Neutrophil (primary cell): ENCODE results near the gene SLC26A11.

Experiments
- H3K27ac ChIP-seq: fragments of 200-600 bp; sonication (generic); 2 replicates; pipeline ENCODE4 v1.5.1; 2016; ENCODE audit warnings: mild to moderate bottlenecking, moderate library complexity
- H3K27me3 ChIP-seq: fragments of 200-600 bp; sonication (generic); 2 replicates; pipeline ENCODE4 v1.6.0; 2016; ENCODE audit warnings: mild to moderate bottlenecking
- H3K36me3 ChIP-seq: fragments of 200-600 bp; sonication (generic); 2 replicates; pipeline ENCODE4 v1.5.1; 2017
- H3K4me1 ChIP-seq, 2 experiments: fragments of 200-600 bp in 1 of 2; sonication (generic) in 1 of 2; 1 replicate in 1 of 2; 2 replicates in 1 of 2; pipeline versions ENCODE4 v1.5.1 to v1.6.1; 2013 to 2016; ENCODE audit warnings: low read depth in 1 of 2, low read length in 1 of 2, mild to moderate bottlenecking in 1 of 2, moderate library complexity in 1 of 2; ENCODE audit not compliant: control insufficient read depth in 1 of 2, insufficient read depth in 1 of 2
- H3K4me3 ChIP-seq, 2 experiments: fragments of 200-600 bp in 1 of 2; sonication (generic) in 1 of 2; 1 replicate in 1 of 2; 2 replicates in 1 of 2; pipeline ENCODE4 v1.5.1; 2013 to 2016; ENCODE audit warnings: low read depth in 1 of 2, low read length in 1 of 2, mild to moderate bottlenecking in 1 of 2, moderate library complexity in 1 of 2
- H3K9me3 ChIP-seq: fragments of 200-600 bp; sonication (generic); 2 replicates; pipeline ENCODE4 v1.5.1; 2016
- CTCF ChIP-seq: fragments of 200-600 bp; sonication (generic); IDR thresholded peaks from 2 replicates; pipeline ENCODE4 v1.5.1; 2016; ENCODE audit warnings: antibody characterized with exemption

SLC26A11 gene

GRCh38 chr17:80189611-80190010 is 30.6 kb upstream of the SLC26A11 start:
- Histone ChIP-seq H3K9me3 (no peaks in the 10 kb centered on the region), H3K4me1 (no peaks in the 10 kb centered on the region), H3K36me3 (no peaks in the 10 kb centered on the region), H3K4me3 (no peak overlapping the region), H3K27ac (no peak overlapping the region), H3K27me3 (peaks cover 41% of the 10 kb centered on the region)
- TF ChIP-seq CTCF: no peak

- Histone ChIP-seq H3K27me3 (peaks cover 50% of the 10 kb centered on the region), H3K36me3 (no peaks in the 10 kb centered on the region)
- TF ChIP-seq CTCF: no peak
Measured at GRCh38 chr17:80190716-80191115, 29.5 kb upstream of the SLC26A11 start.

GRCh38 chr17:80191192-80191591 is 29.0 kb upstream of the SLC26A11 start:
- no peak for TF ChIP-seq CTCF
- Histone ChIP-seq H3K4me3 (no peak overlapping the region), H3K4me1 (no peaks in the 10 kb centered on the region), H3K36me3 (no peaks in the 10 kb centered on the region), H3K27me3 (peaks cover 50% of the 10 kb centered on the region), H3K9me3 (no peaks in the 10 kb centered on the region), H3K27ac (no peak overlapping the region)

More at GRCh38 chr17:80190716-80191115, 29.5 kb upstream of the SLC26A11 start:
- no peak overlapping the region for H3K4me3 ChIP-seq
- H3K4me1 ChIP-seq: no peaks in the 10 kb centered on the region
- H3K9me3 ChIP-seq: no peaks in the 10 kb centered on the region
- H3K27ac ChIP-seq: no peak overlapping the region

GRCh38 chr17:80191865-80192661 is 28.2 kb upstream of the SLC26A11 start:
- Histone ChIP-seq H3K4me1 (no peaks in the 10 kb centered on the region), H3K27me3 (peaks cover 50% of the 10 kb centered on the region), H3K36me3 (no peaks in the 10 kb centered on the region), H3K27ac (no peak overlapping the region), H3K9me3 (no peaks in the 10 kb centered on the region), H3K4me3 (no peak overlapping the region)
- TF ChIP-seq CTCF: no peak

- no peak for TF ChIP-seq CTCF
- Histone ChIP-seq H3K4me3 (no peak overlapping the region), H3K27ac (no peak overlapping the region), H3K36me3 (no peaks in the 10 kb centered on the region), H3K4me1 (no peaks in the 10 kb centered on the region), H3K9me3 (no peaks in the 10 kb centered on the region), H3K27me3 (peaks cover 45% of the 10 kb centered on the region)
Measured at GRCh38 chr17:80195141-80195540, 25.1 kb upstream of the SLC26A11 start.
